ENCODE data around the gene TPSB2. TPM values are rescaled to one million over a fixed set of nuclear protein-coding genes. Genes with fewer than 3 reads are reported as not detected.

TPSB2 gene
- total and polyA plus RNA-seq, 2 experiments from 2014 or later: not detected

GRCh38 chr16:1198194-1198593 lies 31.8 kb downstream of the TPSB2 start:
- H3K79me2 ChIP-seq (ENCODE audit: insufficient read depth): no peaks in the 10 kb centered on the region
- H2AFZ ChIP-seq: no peak overlapping the region
- no peak overlapping the region for H3K9ac ChIP-seq
- no peaks in the 10 kb centered on the region for H3K9me2 ChIP-seq (ENCODE audit: insufficient read depth)
- WGBS, 2 experiments (ENCODE audit: low coverage in 1 of 2, low lambda C conversion rate in 2 of 2, missing lambda C conversion rate in 2 of 2): 79 to 80% methylated on average over 16 of the region's 18 CpGs
- no peaks in the 10 kb centered on the region for H4K20me1 ChIP-seq (ENCODE audit: insufficient read depth)
- no peak overlapping the region for H3K4me3 ChIP-seq
- H3K27me3 ChIP-seq (replicated peaks; ENCODE audit: insufficient read depth): no peaks in the 10 kb centered on the region
- in situ Hi-C loops (cut with MboI): no loop called here
- H3K36me3 ChIP-seq (ENCODE audit: low read depth): no peaks in the 10 kb centered on the region
- TF ChIP-seq EZH2phosphoT487 (IDR thresholded peaks at IDR 0.05; ENCODE audit: insufficient read depth, low read depth): no peak
- TF ChIP-seq EZH2 (IDR thresholded peaks at IDR 0.05; ENCODE audit: insufficient read depth, poor library complexity, severe bottlenecking): no peak
- H3K27ac ChIP-seq: no peak overlapping the region
- no peaks in the 10 kb centered on the region for H3K4me1 ChIP-seq (ENCODE audit: insufficient read depth)
- no peaks in the 10 kb centered on the region for H3K9me3 ChIP-seq (ENCODE audit: low read depth)
- no peak overlapping the region for H3K4me2 ChIP-seq (ENCODE audit: unreplicated experiment)
- H3F3A ChIP-seq (ENCODE audit: insufficient read depth): no peaks in the 10 kb centered on the region
- no peak for DNase-seq

- H2AFZ ChIP-seq: no peak overlapping the region
- no peak for TF ChIP-seq EZH2 (IDR thresholded peaks at IDR 0.05; ENCODE audit: insufficient read depth, poor library complexity, severe bottlenecking)
- no peak for TF ChIP-seq EZH2phosphoT487 (IDR thresholded peaks at IDR 0.05; ENCODE audit: insufficient read depth, low read depth)
- no peaks in the 10 kb centered on the region for H3K4me1 ChIP-seq (ENCODE audit: insufficient read depth)
- no peaks in the 10 kb centered on the region for H3K9me2 ChIP-seq (ENCODE audit: insufficient read depth)
- no peak for DNase-seq
- no peaks in the 10 kb centered on the region for H3K36me3 ChIP-seq (ENCODE audit: low read depth)
- H3F3A ChIP-seq (ENCODE audit: insufficient read depth): no peaks in the 10 kb centered on the region
- no peaks in the 10 kb centered on the region for H3K9me3 ChIP-seq (ENCODE audit: low read depth)
- no peaks in the 10 kb centered on the region for H4K20me1 ChIP-seq (ENCODE audit: insufficient read depth)
- in situ Hi-C loops (cut with MboI): no loop called here
- WGBS, 2 experiments (ENCODE audit: low coverage in 1 of 2, low lambda C conversion rate in 2 of 2, missing lambda C conversion rate in 2 of 2): 60 to 66% methylated on average over 19 of the region's 19 CpGs
- no peak overlapping the region for H3K27ac ChIP-seq
- no peak overlapping the region for H3K9ac ChIP-seq
- H3K4me2 ChIP-seq (ENCODE audit: unreplicated experiment): no peak overlapping the region
- H3K4me3 ChIP-seq: no peak overlapping the region
- H3K79me2 ChIP-seq (ENCODE audit: insufficient read depth): no peaks in the 10 kb centered on the region
- no peaks in the 10 kb centered on the region for H3K27me3 ChIP-seq (replicated peaks; ENCODE audit: insufficient read depth)
Observed at GRCh38 chr16:1197237-1197866, 32.6 kb downstream of the TPSB2 start.

GRCh38 chr16:1196494-1196893 lies 33.5 kb downstream of the TPSB2 start:
- Histone ChIP-seq H3K4me2 (ENCODE audit: unreplicated experiment) (no peak overlapping the region), H3K27me3 (replicated peaks; ENCODE audit: insufficient read depth) (no peaks in the 10 kb centered on the region), H3K9ac (no peak overlapping the region), H3K9me2 (ENCODE audit: insufficient read depth) (no peaks in the 10 kb centered on the region), H2AFZ (no peak overlapping the region), H4K20me1 (ENCODE audit: insufficient read depth) (no peaks in the 10 kb centered on the region), H3K4me3 (no peak overlapping the region), H3F3A (ENCODE audit: insufficient read depth) (no peaks in the 10 kb centered on the region), H3K36me3 (ENCODE audit: low read depth) (no peaks in the 10 kb centered on the region), H3K4me1 (ENCODE audit: insufficient read depth) (no peaks in the 10 kb centered on the region), H3K27ac (no peak overlapping the region), H3K9me3 (ENCODE audit: low read depth) (no peaks in the 10 kb centered on the region), H3K79me2 (ENCODE audit: insufficient read depth) (no peaks in the 10 kb centered on the region)
- 49 to 60% methylated on average over 11 of the region's 11 CpGs for WGBS, 2 experiments (ENCODE audit: low coverage in 1 of 2, low lambda C conversion rate in 2 of 2, missing lambda C conversion rate in 2 of 2)
- in situ Hi-C loops (cut with MboI): no loop called here
- TF ChIP-seq EZH2phosphoT487 (IDR thresholded peaks at IDR 0.05; ENCODE audit: insufficient read depth, low read depth): no peak
- no peak for TF ChIP-seq EZH2 (IDR thresholded peaks at IDR 0.05; ENCODE audit: insufficient read depth, poor library complexity, severe bottlenecking)
- DNase-seq: no peak

GRCh38 chr16:1195393-1195666 lies 34.7 kb downstream of the TPSB2 start:
- Histone ChIP-seq H3K9ac (no peak overlapping the region), H4K20me1 (ENCODE audit: insufficient read depth) (no peaks in the 10 kb centered on the region), H3K4me1 (ENCODE audit: insufficient read depth) (no peaks in the 10 kb centered on the region), H3K27me3 (replicated peaks; ENCODE audit: insufficient read depth) (no peaks in the 10 kb centered on the region), H3K9me3 (ENCODE audit: low read depth) (no peaks in the 10 kb centered on the region), H3K27ac (no peak overlapping the region), H3K4me3 (no peak overlapping the region), H3K36me3 (ENCODE audit: low read depth) (no peaks in the 10 kb centered on the region), H3F3A (ENCODE audit: insufficient read depth) (no peaks in the 10 kb centered on the region), H3K4me2 (ENCODE audit: unreplicated experiment) (no peak overlapping the region), H3K79me2 (ENCODE audit: insufficient read depth) (no peaks in the 10 kb centered on the region), H2AFZ (no peak overlapping the region), H3K9me2 (ENCODE audit: insufficient read depth) (no peaks in the 10 kb centered on the region)
- no peak for DNase-seq
- in situ Hi-C loops (cut with MboI): no loop called here
- WGBS, 2 experiments (ENCODE audit: low coverage in 1 of 2, low lambda C conversion rate in 2 of 2, missing lambda C conversion rate in 2 of 2): 72 to 74% methylated on average over 8 to 14 of the region's 14 CpGs
- TF ChIP-seq EZH2phosphoT487 (IDR thresholded peaks at IDR 0.05; ENCODE audit: insufficient read depth, low read depth) (no peak), EZH2 (IDR thresholded peaks at IDR 0.05; ENCODE audit: insufficient read depth, poor library complexity, severe bottlenecking) (no peak)

Measured in GM23248 (cell line).